T-helper 1 cell (primary cell): ENCODE measurements around the gene LAG3.

ENCODE experiments used
- DNase-seq, 5 donors: peaks; one replicate each; pipeline ENCODE4 v3.0.0-alpha.2; 2012 to 2020

Gene LAG3

DNA sequence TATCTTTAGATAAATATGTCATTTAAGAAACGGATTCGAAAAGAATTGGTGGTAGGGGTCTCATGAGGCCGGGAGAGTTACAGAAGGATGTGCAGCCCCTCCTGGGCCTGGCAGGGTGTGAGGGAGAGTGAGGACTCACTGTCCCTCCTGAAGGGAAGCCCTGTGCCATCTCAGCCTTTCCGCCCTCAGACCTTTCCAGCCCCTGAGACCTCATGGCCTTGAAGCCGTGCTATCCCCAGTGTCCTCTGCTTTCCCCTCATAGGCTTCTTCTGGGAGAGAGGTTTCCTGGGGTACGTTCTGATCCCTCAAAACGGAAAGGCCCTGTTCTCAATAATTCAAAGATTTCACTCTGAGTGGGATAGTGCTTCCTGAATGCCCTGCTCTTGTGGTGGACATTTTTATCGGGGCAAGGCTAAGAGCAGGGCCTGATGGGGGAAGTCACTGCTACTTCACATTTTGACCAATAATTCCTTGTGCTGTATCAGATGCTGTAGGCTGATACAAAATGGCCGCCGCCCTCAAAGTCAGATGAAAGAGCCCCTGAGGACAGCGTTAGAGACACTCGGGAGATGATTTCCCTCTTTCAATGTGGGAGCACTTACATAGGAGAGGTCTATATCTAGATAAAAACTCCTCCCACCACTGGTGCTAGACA is 18.3 kb downstream of the LAG3 start:
- peak in 4 of 5 donors; percentile 31 to 64 (median 46) for DNase-seq

DNA sequence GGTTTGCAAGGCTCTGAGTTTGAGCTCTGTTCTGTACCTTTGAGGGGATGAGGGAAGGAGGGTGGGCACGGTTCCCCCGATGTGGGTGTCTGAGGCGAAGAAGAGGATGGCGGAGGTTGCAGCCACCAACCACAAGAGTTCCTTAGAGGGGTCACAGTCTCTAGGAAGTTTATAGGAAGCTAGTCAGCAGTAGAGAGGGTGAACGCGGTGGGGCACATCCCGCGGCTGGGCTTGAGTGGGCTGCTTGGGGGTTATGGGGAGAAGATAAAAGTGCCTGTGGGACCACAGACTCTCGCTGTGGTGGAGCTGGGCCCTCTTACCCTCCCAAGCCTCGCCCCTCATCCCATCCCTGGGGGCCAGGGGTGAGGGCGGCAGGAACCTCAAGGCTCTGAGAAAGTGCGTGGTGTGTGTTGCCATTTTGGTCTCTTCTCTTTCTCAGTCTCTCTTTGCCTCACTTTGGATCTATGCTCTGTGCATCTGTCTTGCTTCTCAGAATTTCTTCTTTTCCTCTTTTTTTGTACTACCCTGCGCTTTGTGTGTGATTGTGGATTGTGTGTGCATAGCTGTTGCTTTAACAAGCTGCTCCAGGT is 19.7 kb downstream of the LAG3 start:
- DNase-seq: no peak

DNA sequence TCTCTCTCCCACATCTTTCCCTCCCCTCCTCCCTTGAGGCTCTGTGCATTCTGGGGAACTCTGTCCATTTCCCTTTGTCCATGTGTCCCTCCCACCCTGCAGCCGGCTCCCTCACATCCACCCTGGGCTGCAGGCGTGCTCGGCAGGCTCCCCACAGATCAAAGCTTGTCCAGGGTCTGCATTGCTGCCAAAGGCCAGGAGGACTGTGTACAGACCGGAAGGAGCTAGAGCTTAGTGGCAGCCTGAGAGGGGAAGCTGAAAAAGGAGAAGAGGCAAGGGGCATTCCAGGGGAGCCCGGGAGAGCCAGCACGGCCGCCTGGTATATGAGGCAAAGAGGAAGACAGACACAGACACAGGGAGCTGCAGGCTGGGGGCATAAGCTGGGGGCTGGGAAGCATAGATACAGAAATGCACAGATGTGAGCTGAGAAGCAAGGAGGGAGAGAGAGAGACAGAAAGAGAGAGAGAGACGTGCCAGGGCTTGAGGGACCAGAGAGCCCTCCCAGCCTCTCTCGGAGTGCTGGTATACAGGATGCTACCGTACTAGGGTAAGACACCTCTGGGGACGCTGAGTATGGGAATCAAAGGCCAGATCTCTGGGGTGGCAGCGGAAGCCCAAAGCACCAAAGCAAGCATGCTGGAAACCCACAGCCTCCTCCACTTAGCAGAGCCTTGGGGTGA is 20.3 kb downstream of the LAG3 start:
- peak in 3 of 5 donors; percentile 21 to 68 (median 54) for DNase-seq

DNA sequence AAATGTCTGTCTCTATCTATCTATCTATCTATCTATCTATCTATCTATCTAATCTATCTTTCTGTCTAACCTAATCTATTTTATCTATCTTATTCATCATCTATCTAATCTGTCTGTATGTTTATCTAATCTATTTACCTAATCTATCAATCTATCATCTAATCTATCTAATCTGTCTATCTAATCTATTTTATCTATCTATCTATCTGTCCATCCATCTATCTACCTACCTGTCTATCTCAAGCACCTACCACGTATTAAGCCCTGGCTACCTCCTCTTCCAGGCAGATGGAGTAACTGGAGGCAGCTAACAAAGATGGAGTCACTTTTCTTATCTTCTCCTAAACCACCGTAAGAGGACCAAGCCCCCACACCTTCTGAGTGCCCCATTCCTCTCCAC is 22.8 kb downstream of the LAG3 start:
- DNase-seq: no peak

DNA sequence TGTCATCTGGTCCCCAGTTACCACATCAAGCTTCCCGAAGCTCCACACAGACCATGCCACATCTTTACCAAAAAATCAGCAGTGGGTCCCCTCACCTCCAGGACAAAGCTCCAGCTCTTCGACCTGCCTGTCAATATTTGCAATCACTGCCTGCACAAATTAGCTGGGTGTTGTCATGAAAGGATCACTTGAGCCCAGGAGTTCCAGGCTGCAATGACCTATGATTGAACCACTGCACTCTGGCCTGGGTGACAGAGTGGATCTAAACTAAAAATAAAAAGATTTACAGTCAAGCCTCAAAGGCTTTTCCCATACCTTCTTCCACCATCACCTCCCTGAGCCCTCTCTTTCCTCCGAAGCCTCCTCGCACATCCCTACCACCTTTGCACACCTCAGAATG is 24.3 kb downstream of the LAG3 start:
- DNase-seq: no peak

- no peak for DNase-seq
Measured at GRCh38 chr12:6799147-6799546, 26.8 kb downstream of the LAG3 start.

GRCh38 chr12:6807170-6807569 is 34.9 kb downstream of the LAG3 start:
- DNase-seq: no peak

DNA sequence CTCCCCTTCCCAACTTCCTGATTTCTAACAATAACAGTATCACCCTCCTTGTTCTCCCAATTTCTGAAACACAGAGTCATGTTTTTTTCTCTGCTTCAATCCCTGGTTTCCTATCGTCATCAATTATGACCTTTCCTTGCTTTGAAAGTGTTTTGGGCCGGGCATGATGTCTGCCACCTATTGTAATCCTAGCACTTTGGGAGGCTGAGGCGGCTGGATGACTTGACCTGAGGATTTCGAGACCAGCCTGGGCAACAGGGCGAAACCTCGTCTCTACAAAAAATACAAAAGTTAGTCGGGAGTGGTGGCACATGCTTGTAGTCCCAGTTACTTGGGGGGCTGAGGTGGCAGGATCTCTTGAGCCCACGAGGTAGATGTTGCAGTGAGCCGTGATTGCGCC is 36.7 kb downstream of the LAG3 start:
- DNase-seq: no peak

DNA sequence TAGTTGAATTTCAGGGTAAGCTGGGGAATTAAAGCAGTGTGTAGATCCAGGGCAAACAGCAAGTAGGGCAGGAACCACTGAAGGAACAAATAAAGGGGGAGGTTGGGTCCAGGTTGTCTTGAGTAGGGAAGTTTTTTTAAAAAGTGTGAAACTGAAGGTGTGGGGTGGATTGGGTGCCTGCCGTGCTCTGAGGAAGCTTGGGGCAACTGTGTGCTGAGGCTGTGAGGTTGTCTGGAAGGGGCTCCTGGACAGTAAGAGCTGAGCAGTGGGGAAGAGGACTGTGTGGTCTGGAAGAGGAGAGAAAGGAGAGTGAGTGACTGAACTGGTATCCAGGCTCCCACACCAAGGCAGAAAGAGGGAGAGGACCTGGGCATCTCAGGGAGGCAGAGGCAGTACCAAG is 38.4 kb downstream of the LAG3 start:
- DNase-seq: no peak

GRCh38 chr12:6813363-6813762 is 41.0 kb downstream of the LAG3 start:
- no peak for DNase-seq

GRCh38 chr12:6816598-6816997 is 44.3 kb downstream of the LAG3 start:
- no peak for DNase-seq

DNA sequence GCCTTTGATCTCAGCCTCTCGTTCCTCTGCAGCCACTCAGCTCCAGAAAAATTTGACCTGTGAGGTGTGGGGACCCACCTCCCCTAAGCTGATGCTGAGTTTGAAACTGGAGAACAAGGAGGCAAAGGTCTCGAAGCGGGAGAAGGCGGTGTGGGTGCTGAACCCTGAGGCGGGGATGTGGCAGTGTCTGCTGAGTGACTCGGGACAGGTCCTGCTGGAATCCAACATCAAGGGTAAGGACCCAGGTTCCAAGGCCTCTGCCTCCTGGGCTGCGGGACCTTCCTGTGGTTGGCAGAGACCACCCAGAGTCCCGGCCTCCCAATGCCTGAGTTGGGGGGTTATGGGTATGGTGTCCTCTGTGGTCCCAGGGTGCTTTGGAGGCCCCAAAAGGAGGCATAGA is 44.8 kb downstream of the LAG3 start:
- DNase-seq: no peak

GRCh38 chr12:6817662-6818157 is 45.4 kb downstream of the LAG3 start:
- no peak for DNase-seq

GRCh38 chr12:6818222-6818621 is 45.9 kb downstream of the LAG3 start:
- no peak for DNase-seq

- DNase-seq: no peak
Measured at GRCh38 chr12:6818645-6819044, 46.3 kb downstream of the LAG3 start.

DNA sequence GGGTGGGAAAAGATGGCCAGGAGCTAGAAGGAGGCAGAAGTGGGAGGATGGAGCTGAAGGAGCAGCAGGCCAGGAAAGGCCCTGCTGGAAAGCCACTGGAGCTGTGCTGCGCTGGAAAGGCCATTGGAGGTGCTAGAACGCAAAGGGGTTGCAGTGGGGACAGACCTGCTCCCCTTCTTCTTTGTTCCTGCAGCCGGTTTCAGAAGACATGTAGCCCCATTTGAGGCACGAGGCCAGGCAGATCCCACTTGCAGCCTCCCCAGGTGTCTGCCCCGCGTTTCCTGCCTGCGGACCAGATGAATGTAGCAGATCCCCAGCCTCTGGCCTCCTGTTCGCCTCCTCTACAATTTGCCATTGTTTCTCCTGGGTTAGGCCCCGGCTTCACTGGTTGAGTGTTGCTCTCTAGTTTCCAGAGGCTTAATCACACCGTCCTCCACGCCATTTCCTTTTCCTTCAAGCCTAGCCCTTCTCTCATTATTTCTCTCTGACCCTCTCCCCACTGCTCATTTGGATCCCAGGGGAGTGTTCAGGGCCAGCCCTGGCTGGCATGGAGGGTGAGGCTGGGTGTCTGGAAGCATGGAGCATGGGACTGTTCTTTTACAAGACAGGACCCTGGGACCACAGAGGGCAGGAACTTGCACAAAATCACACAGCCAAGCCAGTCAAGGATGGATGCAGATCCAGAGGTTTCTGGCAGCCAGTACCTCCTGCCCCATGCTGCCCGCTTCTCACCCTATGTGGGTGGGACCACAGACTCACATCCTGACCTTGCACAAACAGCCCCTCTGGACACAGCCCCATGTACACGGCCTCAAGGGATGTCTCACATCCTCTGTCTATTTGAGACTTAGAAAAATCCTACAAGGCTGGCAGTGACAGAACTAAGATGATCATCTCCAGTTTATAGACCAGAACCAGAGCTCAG is 47.0 kb downstream of the LAG3 start:
- DNase-seq: no peak

DNA sequence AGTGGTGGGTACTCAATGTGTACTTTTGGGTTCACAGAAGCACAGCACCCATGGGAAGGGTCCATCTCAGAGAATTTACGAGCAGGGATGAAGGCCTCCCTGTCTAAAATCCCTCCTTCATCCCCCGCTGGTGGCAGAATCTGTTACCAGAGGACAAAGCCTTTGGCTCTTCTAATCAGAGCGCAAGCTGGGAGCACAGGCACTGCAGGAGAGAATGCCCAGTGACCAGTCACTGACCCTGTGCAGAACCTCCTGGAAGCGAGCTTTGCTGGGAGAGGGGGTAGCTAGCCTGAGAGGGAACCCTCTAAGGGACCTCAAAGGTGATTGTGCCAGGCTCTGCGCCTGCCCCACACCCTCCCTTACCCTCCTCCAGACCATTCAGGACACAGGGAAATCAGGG is 47.8 kb downstream of the LAG3 start:
- no peak for DNase-seq

- DNase-seq: no peak
Measured at GRCh38 chr12:6821591-6822425, 49.5 kb downstream of the LAG3 start, which contains the start of gene GPR162. TSS of gene GPR162 (plus strand) at chr12:6821821. CDS start at chr12:6823899, 2,078 bp downstream.

- no peak for DNase-seq
Measured at GRCh38 chr12:6822426-6823135, 50.3 kb downstream of the LAG3 start.

DNA sequence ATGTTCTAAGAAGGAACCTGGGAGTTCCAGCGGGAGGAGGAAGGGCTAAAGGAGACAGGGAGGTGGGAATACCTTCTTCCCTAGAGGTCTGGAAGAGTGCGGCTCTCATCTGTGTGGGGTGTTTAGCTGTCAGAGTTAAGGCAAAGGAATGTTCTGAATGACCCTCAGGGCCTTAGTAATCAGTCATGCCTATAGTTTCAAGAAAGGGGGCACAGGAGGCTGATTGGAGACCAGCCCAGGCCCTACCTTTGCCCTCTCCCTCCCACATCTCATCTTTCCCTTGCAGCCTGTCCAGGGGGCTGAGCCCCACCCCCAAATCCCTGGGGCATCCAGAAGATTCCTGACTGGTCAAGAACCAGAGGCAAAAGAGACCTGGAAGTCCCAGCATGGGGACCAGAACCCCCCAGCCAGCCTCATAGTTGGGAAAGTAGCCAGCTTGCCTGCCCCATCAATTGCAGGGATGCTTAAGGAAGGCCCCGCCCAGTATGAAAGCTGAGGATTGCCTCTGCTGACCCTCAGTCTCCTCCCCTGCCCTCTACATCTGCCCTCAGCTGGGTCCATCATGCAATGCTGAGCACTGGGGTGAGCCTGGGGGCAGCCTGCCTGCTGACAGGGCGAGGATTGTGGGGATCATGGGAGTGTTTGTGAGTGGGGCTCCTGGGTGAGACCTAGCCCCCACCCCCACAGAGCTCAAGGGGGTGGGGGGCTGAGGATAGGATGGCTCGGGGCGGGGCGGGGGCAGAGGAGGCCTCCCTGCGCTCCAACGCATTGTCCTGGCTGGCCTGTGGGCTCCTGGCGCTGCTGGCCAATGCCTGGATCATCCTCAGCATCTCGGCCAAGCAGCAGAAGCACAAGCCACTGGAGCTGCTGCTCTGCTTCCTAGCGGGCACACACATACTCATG is 51.1 kb downstream of the LAG3 start:
- DNase-seq: no peak
